GM10266 (cell line): ENCODE data around the gene KLF3.

ENCODE experiments used
- DNase-seq: peaks from one replicate; pipeline ENCODE4 v3.0.0; 2012; ENCODE audit errors: extremely low spot score
- TF ChIP-seq, protein P1 (sequence below): IDR thresholded peaks from 2 replicates; pipeline ENCODE4 v1.5.1; 2012; ENCODE audit warnings: mild to moderate bottlenecking, low read depth; ENCODE audit not compliant: control insufficient read depth, insufficient read depth; ENCODE audit errors: missing control alignments

The KLF3 gene

DNA sequence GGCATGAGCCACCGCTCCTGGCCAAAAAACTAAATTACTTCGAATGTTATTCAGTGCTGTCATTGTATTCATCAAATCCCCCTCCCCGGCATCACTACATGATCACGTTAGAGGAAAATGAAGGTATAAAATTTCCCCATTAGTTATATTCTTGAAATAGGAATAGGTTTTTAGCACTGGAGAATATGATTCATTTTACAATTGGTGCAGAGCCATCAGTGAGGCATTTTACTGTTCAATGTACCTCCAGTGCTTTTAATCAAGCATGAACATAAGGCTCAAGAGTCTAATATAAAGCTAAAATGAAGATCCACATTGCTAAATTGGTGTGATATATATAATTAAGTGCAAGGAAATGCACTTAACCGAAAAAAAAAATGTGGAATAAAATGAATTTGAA, 18.3 kb downstream of the KLF3 start:
- TF ChIP-seq, protein P1, sequence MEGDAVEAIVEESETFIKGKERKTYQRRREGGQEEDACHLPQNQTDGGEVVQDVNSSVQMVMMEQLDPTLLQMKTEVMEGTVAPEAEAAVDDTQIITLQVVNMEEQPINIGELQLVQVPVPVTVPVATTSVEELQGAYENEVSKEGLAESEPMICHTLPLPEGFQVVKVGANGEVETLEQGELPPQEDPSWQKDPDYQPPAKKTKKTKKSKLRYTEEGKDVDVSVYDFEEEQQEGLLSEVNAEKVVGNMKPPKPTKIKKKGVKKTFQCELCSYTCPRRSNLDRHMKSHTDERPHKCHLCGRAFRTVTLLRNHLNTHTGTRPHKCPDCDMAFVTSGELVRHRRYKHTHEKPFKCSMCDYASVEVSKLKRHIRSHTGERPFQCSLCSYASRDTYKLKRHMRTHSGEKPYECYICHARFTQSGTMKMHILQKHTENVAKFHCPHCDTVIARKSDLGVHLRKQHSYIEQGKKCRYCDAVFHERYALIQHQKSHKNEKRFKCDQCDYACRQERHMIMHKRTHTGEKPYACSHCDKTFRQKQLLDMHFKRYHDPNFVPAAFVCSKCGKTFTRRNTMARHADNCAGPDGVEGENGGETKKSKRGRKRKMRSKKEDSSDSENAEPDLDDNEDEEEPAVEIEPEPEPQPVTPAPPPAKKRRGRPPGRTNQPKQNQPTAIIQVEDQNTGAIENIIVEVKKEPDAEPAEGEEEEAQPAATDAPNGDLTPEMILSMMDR = no peak
- no peak for DNase-seq

DNA sequence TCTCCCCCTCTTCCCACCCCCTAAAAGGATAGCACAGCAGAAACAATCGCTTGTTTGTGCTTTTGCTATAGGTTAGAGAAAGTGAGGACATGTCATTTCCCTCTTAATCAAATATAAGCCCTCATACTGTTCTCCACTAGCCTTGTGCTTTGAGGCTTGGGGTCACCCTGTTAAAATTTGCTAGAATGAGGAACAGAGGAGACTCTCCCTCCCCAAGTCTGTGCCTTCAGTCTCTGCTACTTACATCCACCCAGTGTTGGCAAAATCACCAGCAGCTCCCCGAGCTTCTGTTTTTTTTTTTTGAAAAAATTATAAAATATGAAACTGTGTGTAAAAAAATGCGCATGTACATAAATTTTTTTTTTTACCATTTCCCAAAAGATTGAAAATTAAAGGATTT, 19.3 kb downstream of the KLF3 start:
- TF ChIP-seq, protein P1 = no peak
- DNase-seq = no peak

DNA sequence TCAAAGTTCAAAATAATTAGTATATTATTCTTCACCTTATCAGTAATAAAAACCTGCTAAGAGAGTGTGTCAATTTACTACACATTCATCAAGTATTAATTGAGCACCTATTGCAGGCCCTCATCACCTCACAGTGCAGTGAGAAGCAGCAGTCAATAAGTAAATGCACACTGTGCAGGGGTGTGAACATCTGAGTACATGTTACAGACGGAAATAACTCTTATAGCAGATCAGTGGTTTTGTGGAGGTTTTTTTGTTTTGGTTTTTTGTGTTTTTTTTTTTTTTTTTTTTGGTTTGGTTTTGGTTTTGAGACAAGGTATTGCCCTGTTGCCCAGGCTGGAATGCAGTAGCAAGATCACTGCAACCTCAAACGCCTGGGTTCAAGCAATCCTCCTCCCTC, 20.3 kb downstream of the KLF3 start:
- TF ChIP-seq, protein P1 = no peak
- no peak for DNase-seq

DNA sequence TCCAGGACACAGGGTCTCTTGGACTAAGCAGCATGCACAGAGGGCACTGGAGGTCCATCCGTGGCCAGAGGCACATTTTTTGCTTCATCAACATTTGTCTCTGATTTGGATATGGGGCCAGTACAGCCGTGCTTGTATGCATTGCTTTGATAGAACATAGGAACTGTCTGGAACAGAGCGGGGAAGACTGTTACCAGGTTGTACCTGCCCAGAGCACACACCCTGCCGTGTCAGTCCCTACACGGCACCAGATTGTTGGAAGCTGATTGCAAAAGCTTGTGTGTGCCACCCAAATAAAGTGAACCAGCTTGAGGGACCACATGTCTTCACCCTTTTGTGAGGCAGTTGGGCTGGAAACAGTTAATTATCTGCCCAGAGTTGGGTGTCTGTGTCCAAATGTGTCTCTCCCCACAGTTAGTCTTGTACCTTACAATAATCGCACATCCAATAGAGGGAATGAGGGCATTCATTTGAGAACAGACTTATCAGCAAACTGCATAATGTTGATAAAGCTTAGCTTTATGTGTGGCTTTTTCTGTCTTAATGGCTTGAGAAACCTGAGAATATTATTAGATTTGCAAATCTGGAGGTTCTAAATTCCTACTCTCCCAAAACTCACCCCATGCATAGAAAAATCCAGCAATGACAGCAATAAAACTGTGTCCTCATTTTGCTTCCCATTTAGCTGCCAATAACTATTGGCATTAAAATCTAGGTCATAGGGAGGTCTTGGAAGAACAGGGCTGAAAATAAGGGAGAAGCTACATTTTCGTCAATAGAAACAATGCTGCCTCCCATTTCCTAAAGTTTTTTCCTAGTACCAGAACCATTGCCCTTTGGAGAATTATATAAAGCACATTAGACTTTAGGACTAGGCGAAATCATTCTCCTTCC, 21.2 kb downstream of the KLF3 start:
- TF ChIP-seq, protein P1 = no peak

DNA sequence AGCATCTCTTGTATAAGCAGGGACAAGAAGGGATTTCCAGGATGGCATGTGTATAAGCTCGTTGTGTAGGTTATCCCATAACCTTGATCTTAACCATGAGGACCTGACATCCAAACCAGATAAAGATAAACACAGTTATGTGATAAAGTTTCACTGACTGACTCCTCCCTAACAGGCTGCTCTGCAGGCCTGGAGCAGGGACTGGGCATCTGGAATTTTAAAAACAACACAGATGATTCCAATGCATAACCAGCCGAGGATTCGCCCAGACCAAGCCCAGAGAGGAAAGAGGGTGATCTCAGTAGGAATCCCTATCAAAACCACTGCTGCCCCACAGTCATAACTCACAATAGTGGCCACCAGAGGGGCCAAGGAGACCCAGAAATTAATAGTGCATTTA, 22.7 kb downstream of the KLF3 start:
- no peak for DNase-seq
- TF ChIP-seq, protein P1 = no peak

More for the DNA sequence above, 21.2 kb downstream of the KLF3 start:
- DNase-seq = no peak

DNA sequence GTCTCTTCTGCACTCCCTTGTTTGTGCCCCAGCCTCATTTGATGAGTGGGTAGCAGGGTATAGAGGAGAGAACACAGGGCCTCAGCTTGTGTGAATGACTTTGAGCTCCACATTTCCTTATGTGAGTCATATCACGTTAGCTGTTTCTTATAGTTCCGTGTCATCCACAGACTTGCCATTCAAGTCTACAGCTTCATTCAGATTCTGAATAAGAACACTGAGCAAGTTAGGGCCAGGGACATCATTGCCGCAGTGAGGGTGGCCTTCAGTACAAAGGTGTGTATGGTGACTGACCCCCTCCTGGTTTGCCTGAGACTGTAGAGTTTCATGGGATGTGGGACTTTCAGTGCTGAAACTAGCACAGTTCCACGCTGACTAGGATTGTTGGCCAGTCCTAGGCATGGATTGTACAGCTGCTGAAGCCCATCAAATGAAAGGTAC, 23.6 kb downstream of the KLF3 start:
- TF ChIP-seq, protein P1 = no peak
- no peak for DNase-seq

DNA sequence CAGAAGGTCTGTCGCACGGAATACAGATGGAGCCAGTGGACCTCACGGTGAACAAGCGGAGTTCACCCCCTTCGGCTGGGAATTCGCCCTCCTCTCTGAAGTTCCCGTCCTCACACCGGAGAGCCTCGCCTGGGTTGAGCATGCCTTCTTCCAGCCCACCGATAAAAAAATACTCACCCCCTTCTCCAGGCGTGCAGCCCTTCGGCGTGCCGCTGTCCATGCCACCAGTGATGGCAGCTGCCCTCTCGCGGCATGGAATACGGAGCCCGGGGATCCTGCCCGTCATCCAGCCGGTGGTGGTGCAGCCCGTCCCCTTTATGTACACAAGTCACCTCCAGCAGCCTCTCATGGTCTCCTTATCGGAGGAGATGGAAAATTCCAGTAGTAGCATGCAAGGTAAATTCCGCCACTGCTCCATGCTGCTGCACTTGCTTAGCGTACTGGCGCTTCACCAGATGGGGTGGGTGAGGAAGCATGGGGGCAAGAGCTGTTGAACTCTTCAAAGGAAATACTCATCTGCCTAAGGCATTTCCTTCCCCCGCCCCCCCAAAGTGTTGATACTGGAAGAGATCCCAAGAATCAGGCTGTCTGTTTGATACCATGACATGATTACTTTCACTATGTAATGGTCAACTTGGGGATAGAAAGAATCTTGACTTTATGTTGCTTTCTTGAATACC, 24.8 kb downstream of the KLF3 start:
- no peak for DNase-seq
- TF ChIP-seq, protein P1 = no peak
